ENCODE results near the gene TTC34. TPM values are rescaled to one million over a fixed set of nuclear protein-coding genes. Genes with fewer than 3 reads are reported as not detected.

Gene TTC34
- total and polyA plus RNA-seq, 9 of the 15 experiments (the other 6 are each of a cell fraction or from before 2014, with no cell fraction given), result 0.03 to 0.38 (median 0.05) TPM; not detected in 2

GRCh38 chr1:2822621-2823145 lies 21.2 kb upstream of the TTC34 start:
- H4K20me1 ChIP-seq (replicated peaks; ENCODE audit: control insufficient read depth, insufficient read depth, low read length), result no peaks in the 10 kb centered on the region
- DNase-seq (ENCODE audit: extremely low read depth in 1 of 4, low spot score in 3 of 4) (no peak), ATAC-seq (no peak), FAIRE-seq (no peak)
- H3K27me3 ChIP-seq (ENCODE audit: control insufficient read depth in 2 of 2, insufficient read depth in 2 of 2, low read length in 2 of 2), result no peaks in the 10 kb centered on the region; a peak in 1 of 5 replicates
- H3K9me1 ChIP-seq (ENCODE audit: control insufficient read depth, insufficient read depth, low read length), result no peaks in the 10 kb centered on the region
- no peak overlapping the region for H3K4me2 ChIP-seq (ENCODE audit: insufficient read depth, low read length)
- H2AFZ ChIP-seq (ENCODE audit: low read depth, low read length), result no peak overlapping the region
- ChIA-PET POLR2A (no interaction called here), CTCF (ENCODE audit: low intra/inter-chr PET ratio) (no interaction called here)
- no peaks in the 10 kb centered on the region for H3K79me2 ChIP-seq (ENCODE audit: control insufficient read depth, insufficient read depth, low read length)
- intact Hi-C loops (cut with micrococcal nuclease) (no loop called here), in situ Hi-C loops (cut with MboI) (loop anchor here (10.0 kb wide), 1 partner anchor 602 kb away; no protein-coding TSS in a partner anchor)
- no TSS peak for BruUV-seq (replicated peaks)
- H3K4me1 ChIP-seq (replicated peaks in 1 of 2; ENCODE audit: control insufficient read depth in 2 of 2, insufficient read depth in 2 of 2, low read length in 2 of 2), result peaks cover 0 to 3% of the 10 kb centered on the region in 2 experiments; a peak in 1 of 5 replicates
- no peaks in the 10 kb centered on the region for H3K9me3 ChIP-seq (replicated peaks; ENCODE audit: control insufficient read depth, insufficient read depth, low read depth, low read length)
- H3K4me3 ChIP-seq, result no peak overlapping the region
- 6% methylated on average over 12 of the region's 12 CpGs for WGBS (ENCODE audit: insufficient coverage, low coverage, missing lambda C conversion rate)
- H3K27ac ChIP-seq (ENCODE audit: extremely low read depth, low read depth, low read length), result no peak overlapping the region
- H3K9ac ChIP-seq (ENCODE audit: insufficient read depth in 1 of 2, low read depth in 2 of 2, low read length in 2 of 2), result no peak overlapping the region
- TF ChIP-seq RREB1 (CRISPR knock-in tag; IDR thresholded peaks at IDR 0.05) (no peak), U2AF1 (optimal IDR thresholded peaks at IDR 0.05; ENCODE audit: low read depth, low read length) (no peak), ZKSCAN8 (CRISPR knock-in tag; IDR thresholded peaks at IDR 0.05) (no peak), ZNF224 (CRISPR knock-in tag; IDR thresholded peaks at IDR 0.05) (no peak), XRCC4 (IDR thresholded peaks at IDR 0.05; ENCODE audit: extremely low read depth, insufficient read depth, insufficient read length) (no peak), RAD21 (CRISPR knock-in tag; conservative IDR thresholded peaks at IDR 0.05 in 1 of 2, IDR thresholded peaks at IDR 0.05 in 1 of 2) (no peak), ASH1L (IDR thresholded peaks at IDR 0.05; ENCODE audit: borderline replicate concordance, low read depth, partially characterized antibody) (no peak), BRD9 (IDR thresholded peaks at IDR 0.05; ENCODE audit: low read depth, partially characterized antibody) (no peak), ARID3A (IDR thresholded peaks at IDR 0.05; ENCODE audit: borderline replicate concordance, low read depth, low read length) (no peak), NFE2L1 (tag; IDR thresholded peaks at IDR 0.05; ENCODE audit: borderline replicate concordance, low read depth) (no peak)
- H3K36me3 ChIP-seq (ENCODE audit: control insufficient read depth, insufficient read depth, low read length), result no peaks in the 10 kb centered on the region
